Parathyroid adenoma (tissue), 2 donors: ENCODE measurements around the gene OR51V1.

Source experiments
- H2AFZ ChIP-seq: fragments of 300-600 bp; sonication (generic); one replicate; pipeline ENCODE4 v1.7.0; 2017; ENCODE audit warnings: antibody characterized with exemption, mild to moderate bottlenecking
- H3K27ac ChIP-seq: fragments of 300-600 bp; sonication (generic); one replicate; pipeline ENCODE4 v1.7.0; 2017
- H3K27me3 ChIP-seq: fragments of 300-600 bp; sonication (generic); one replicate; pipeline ENCODE4 v1.7.0; 2017; ENCODE audit warnings: low read length; ENCODE audit not compliant: control insufficient read depth, insufficient read depth
- H3K36me3 ChIP-seq: fragments of 300-600 bp; sonication (generic); one replicate; pipeline ENCODE4 v1.7.0; 2017; ENCODE audit warnings: low read length; ENCODE audit not compliant: control insufficient read depth, insufficient read depth
- H3K4me1 ChIP-seq: fragments of 300-600 bp; sonication (generic); one replicate; pipeline ENCODE4 v1.7.0; 2017; ENCODE audit warnings: control low read depth
- H3K4me2 ChIP-seq: fragments of 300-600 bp; sonication (generic); one replicate; pipeline ENCODE4 v1.7.0; 2017; ENCODE audit warnings: low read length
- H3K4me3 ChIP-seq: fragments of 300-600 bp; sonication (generic); one replicate; pipeline ENCODE4 v1.7.0; 2017; ENCODE audit warnings: low read depth, low read length
- H3K79me2 ChIP-seq: fragments of 300-600 bp; sonication (generic); one replicate; pipeline ENCODE4 v1.7.0; 2017; ENCODE audit warnings: control low read depth
- H3K9ac ChIP-seq: fragments of 300-600 bp; sonication (generic); one replicate; pipeline ENCODE4 v1.7.0; 2017; ENCODE audit warnings: mild to moderate bottlenecking
- H3K9me3 ChIP-seq: fragments of 300-600 bp; sonication (generic); one replicate; pipeline ENCODE4 v1.7.0; 2017; ENCODE audit warnings: low read length; ENCODE audit not compliant: control insufficient read depth
- CTCF ChIP-seq: fragments of 300-600 bp; sonication (generic); IDR thresholded peaks from one replicate; pipeline ENCODE4 v1.7.0; 2017; ENCODE audit warnings: antibody characterized with exemption, mild to moderate bottlenecking
- donor health status: primary hyperparathyroidism.

Gene OR51V1

DNA sequence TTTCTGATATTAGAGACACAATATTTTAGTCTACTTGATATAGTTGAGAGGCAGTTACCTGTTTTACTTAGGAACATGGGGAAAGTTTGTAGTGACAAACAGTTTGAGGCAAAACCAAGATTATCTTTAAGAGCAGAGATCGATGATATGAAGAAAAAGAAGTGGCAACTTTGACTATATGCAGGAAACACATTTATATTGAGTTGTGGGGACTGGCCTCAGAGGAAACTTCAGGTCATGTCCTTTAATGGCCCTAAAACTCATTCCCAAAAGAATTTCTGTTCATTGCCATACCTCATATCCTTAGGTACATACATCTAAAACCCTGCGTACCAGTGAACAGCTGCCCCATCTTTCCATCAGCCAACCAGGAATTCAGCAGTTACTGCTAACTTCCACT is 44.7 kb upstream of the OR51V1 start:
- H3K36me3 ChIP-seq = no peaks in the 10 kb centered on the region
- no peak for TF ChIP-seq CTCF
- no peaks in the 10 kb centered on the region for H3K27me3 ChIP-seq
- H3K9ac ChIP-seq = no peak overlapping the region
- no peaks in the 10 kb centered on the region for H3K9me3 ChIP-seq
- H3K79me2 ChIP-seq = no peaks in the 10 kb centered on the region
- no peak overlapping the region for H3K4me3 ChIP-seq
- H3K4me1 ChIP-seq = no peaks in the 10 kb centered on the region
- no peak overlapping the region for H3K4me2 ChIP-seq
- H2AFZ ChIP-seq = no peak overlapping the region
- no peak overlapping the region for H3K27ac ChIP-seq

- H3K9ac ChIP-seq = no peak overlapping the region
- H2AFZ ChIP-seq = no peak overlapping the region
- H3K4me3 ChIP-seq = no peak overlapping the region
- H3K4me1 ChIP-seq = no peaks in the 10 kb centered on the region
- no peak for TF ChIP-seq CTCF
- no peaks in the 10 kb centered on the region for H3K79me2 ChIP-seq
- no peaks in the 10 kb centered on the region for H3K36me3 ChIP-seq
- H3K4me2 ChIP-seq = no peak overlapping the region
- H3K9me3 ChIP-seq = no peaks in the 10 kb centered on the region
- no peak overlapping the region for H3K27ac ChIP-seq
- no peaks in the 10 kb centered on the region for H3K27me3 ChIP-seq
Observed at GRCh38 chr11:5243816-5244180, 43.3 kb upstream of the OR51V1 start.

DNA sequence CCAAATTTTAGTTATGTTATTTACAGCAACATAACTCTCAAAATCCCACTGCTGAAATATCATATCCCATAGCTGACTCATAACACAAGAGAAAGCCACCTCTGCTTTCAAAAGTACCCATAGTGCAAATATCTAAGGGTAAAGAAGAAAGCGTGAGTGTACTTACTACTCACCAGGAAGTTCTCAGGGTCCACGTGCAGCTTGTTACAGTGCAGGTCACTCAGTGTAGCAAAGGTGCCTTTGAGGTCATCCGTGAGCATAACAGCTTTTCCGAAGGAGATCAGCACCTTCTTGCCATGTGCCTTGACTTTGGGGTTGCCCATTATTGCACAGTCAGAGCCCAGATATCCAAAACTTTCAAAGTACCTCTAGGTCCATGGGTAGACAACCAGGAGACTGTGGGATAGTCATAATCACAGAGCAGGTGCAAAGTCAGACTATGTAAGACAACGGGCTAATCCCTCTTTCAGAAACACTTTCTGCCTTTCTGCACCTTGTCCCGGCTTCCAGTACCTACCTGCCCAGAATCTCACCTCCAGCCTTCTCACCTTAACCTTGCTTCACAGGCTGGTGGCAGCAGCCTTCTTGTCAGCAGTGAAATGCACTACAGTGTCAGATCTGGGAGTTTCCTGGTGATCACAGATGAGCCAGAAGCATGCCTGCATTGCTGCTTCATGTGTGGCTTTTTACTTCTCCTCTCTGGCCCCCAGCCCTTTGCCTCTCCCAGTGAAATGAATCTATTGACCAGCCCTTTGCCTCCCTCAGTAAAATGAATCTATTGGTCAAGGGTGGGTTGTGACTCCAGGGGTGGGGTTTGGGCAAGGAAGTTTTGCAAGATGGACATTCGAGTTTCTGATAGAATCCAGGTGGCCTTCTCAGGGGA is 42.7 kb upstream of the OR51V1 start:
- Histone ChIP-seq H3K36me3 (no peaks in the 10 kb centered on the region), H3K27ac (no peak overlapping the region), H3K27me3 (no peaks in the 10 kb centered on the region), H3K4me1 (no peaks in the 10 kb centered on the region), H3K4me2 (no peak overlapping the region), H3K9ac (no peak overlapping the region), H3K9me3 (no peaks in the 10 kb centered on the region), H3K4me3 (no peak overlapping the region), H2AFZ (no peak overlapping the region), H3K79me2 (no peaks in the 10 kb centered on the region)
- no peak for TF ChIP-seq CTCF

DNA sequence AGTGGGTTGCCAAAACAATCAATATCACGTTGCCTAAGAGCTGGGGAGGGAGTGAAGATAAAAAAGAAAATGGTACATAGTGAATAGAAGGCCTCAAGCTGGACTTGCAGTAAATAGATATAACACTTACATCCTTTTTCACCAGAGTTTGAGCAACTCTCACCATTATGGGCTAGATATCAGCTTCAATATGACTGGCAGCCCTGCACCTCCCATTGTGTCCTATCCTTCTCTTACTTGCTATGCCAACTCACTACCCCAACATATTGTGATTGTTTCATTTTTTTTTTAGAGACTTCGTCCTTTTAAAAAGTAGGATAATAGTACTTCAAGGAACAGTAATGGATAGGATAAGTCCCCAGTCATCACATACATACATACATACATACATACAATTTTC is 41.7 kb upstream of the OR51V1 start:
- no peaks in the 10 kb centered on the region for H3K4me1 ChIP-seq
- H3K79me2 ChIP-seq = no peaks in the 10 kb centered on the region
- H3K27me3 ChIP-seq = no peaks in the 10 kb centered on the region
- H3K4me3 ChIP-seq = no peak overlapping the region
- TF ChIP-seq CTCF = no peak
- no peak overlapping the region for H3K9ac ChIP-seq
- no peak overlapping the region for H2AFZ ChIP-seq
- no peaks in the 10 kb centered on the region for H3K9me3 ChIP-seq
- no peak overlapping the region for H3K4me2 ChIP-seq
- H3K36me3 ChIP-seq = no peaks in the 10 kb centered on the region
- H3K27ac ChIP-seq = no peak overlapping the region

DNA sequence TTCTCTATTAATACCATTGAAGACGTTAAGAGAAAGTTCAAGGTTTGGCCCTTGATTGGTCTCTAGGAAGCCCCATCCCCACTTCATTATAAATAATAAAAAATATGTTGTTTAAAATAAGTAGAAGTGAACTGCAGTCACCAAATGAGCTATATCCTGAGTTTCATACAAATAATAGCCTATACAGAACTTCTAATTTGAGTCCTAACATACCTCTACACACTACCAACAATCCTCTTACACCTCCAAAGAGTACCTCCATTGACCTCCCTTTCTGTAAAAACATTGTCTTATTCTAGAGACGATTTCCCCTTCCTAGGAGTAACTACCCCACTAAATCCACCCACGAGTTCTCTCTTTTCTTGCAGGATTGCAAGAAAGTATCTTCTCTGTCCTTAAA is 41.0 kb upstream of the OR51V1 start:
- H3K36me3 ChIP-seq = no peaks in the 10 kb centered on the region
- no peaks in the 10 kb centered on the region for H3K79me2 ChIP-seq
- H3K4me1 ChIP-seq = no peaks in the 10 kb centered on the region
- TF ChIP-seq CTCF = no peak
- H3K4me2 ChIP-seq = no peak overlapping the region
- H3K27me3 ChIP-seq = no peaks in the 10 kb centered on the region
- H2AFZ ChIP-seq = no peak overlapping the region
- no peaks in the 10 kb centered on the region for H3K9me3 ChIP-seq
- H3K4me3 ChIP-seq = no peak overlapping the region
- no peak overlapping the region for H3K9ac ChIP-seq
- no peak overlapping the region for H3K27ac ChIP-seq
